ENCODE data around the gene AGAP2.
"Not testable (repeated sequence)": the region's sequence is repeated elsewhere in the genome, so short reads cannot be mapped to it uniquely, and the experiment has no call there.

The AGAP2 gene

DNA sequence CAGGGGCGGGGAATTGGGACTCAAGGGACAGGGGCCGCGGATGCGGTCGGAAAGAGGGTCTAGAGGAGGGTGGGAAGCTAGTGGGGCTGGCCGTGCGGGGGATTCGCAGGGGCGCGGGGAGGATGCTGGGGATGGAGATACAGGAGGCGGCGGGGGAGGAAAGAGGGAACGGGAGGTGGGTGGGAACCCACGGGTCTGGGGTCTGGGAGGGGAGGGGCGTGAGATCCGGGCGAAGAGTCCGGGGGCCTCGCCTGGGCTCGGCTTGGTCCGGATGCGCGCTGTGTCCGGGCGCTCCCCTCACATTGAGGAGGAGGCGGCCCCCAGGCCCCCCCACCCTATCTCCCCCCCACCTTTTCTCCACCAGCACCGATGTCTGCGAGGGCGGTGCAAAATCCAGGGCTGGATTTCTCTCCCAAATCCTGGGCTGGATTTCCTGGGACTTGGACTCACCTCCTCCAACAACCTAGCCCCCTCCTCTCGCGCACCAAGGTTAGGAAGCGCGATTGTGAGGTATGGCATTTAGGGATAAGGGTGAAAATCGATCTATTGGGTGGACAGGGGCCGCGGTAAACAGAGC is at the start of gene AGAP2:
TSS of gene AGAP2 (minus strand) at position 82 of the 577 bp plus-strand sequence. CDS start 496 bp downstream, outside the sequence.
- DNase-seq (ENCODE audit: low read depth) = no peak

DNA sequence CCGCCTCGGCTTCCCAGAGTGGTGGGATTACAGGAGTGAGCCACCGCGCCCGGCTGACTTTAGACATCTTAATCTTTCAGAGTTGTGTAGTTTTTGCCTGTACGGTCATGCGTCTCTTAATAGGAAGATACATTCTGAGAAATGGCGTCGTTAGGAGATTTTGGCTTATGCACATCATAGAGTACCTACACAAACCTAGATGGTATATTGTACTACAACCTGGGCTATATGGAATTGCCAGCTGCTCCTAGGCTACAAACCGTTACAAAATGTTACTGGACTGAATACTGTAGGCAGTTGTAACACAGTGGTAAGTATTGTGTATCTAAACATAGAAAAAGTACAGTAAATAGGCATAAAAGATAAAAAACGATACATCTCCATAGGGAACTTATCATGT is 45.3 kb upstream of the AGAP2 start:
- no peak for DNase-seq (ENCODE audit: low read depth)

DNA sequence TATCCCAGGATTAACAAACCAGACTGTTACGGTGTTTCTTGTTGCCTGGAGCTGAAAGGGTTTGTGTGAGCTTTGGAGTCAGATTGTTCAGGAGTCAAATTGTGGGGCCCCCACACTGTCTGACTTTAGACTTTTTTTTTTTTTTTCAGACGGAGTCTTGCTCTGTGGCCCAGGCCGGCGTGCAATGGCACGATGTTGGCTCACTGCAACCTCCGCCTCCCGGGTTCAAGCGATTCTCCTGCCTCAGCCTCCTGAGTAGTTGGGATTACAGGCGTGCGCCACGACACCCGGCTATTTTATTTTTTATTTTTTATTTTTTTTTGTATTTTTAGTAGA is 44.9 kb upstream of the AGAP2 start:
- no peak for DNase-seq (ENCODE audit: low read depth)

DNA sequence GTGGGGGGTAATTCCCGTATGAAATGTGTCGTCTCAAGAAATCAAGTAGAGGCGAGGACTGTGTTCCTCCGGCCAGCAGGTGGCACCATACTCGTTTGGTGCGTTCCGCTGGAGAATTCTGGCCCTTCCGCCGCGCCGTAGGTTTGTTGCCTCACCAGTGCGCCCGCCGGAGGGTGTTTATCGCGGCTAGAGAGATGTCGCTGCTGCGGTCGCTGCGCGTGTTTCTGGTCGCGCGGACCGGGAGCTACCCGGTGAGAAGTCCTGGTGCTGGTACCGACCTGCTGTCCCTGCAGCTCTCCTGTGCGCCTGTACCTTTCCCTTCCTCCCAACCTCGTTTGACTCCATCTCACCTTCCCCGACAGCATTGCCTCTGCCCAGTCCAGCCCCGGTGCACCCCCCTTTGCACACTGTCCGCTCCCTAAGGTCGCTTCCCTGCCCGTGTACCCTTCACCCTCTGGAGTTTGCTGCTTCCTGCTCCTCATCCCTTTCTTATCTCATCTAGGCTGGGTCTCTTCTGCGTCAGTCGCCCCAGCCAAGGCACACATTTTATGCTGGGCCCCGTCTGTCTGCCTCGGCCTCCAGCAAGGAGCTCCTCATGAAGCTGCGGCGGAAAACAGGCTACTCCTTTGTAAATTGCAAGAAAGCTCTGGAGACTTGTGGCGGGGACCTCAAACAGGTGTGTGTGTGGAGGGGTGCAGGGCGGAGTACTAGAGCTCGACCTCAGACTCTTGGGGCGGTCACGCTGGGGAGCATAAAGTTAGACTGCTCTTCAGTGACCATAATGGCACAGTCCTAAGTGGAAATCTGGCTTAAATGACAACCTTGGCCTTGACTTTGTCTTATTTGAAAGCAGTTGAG is 44.3 kb upstream of the AGAP2 start, which contains the start of gene TSFM:
TSS of gene TSFM (plus strand) at position 180 of the 858 bp plus-strand sequence. CDS start at position 195, 15 bp downstream.
- DNase-seq (ENCODE audit: low read depth) = peak; percentile 55

DNA sequence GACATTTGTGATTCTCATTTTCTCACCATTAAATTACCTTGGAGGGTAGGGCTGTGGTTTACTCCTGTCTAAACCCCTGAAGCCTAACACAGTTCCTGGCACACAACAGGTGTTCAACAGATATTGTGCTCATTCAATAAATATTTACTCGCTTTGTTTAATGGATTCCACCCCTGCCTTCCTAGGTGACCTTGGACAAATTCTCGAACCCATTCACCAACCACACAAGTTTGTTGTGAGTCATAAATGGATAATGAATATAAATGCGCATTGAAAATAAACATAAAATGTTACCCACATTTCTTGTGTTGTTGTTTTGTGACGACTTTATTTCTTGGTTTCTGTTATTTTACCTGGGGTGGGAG is 43.7 kb upstream of the AGAP2 start:
- no peak for DNase-seq (ENCODE audit: low read depth)

GRCh38 chr12:57781801-57782200 is 43.3 kb upstream of the AGAP2 start:
- DNase-seq (ENCODE audit: low read depth) = no peak

DNA sequence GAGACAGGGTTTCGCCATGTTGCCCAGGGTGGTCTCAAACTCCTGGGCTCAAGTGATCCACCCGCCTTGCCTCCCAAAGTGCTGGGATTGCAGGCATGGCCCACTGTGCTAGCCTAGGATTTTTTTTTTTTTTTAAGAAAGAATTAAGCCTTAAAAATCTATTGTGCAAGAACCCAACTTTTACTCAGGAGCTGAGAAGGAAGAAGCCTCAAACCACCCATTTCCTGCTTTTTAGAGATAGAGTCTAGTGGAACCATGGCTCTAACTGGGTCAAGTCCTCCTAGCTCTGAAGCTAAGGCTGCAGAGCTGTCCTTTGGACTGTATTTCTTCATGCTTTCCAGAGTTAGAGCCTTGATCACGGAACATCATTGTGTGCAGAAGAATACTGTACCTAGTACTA is 42.7 kb upstream of the AGAP2 start:
- DNase-seq (ENCODE audit: low read depth) = no peak

DNA sequence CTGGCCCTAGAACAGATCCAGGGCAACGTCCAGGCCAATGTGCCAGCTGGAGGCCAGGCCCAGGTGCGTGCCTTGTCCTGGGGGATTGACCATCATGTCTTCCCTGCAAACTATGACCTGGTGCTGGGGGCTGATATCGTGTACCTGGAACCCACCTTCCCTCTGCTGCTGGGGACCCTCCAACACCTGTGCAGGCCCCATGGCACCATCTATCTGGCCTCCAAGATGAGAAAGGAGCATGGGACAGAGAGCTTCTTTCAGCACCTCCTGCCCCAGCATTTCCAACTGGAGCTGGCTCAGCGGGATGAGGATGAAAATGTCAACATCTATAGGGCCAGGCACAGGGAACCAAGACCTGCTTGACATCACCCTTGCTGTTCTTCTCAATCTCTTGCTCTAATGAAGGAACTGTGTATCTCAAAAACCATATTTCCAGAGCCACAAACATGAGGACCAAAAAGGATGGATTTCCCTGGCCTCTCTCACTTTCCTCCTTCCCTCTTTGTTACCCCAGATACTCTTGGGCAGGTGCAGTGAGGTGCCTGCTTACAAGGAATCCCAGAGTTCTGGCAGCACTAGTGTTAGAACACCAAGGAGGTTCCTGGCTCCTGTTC is 41.8 kb upstream of the AGAP2 start:
- DNase-seq (ENCODE audit: low read depth) = no peak

GRCh38 chr12:57779736-57780135 is 41.2 kb upstream of the AGAP2 start:
- DNase-seq (ENCODE audit: low read depth) = no peak

DNA sequence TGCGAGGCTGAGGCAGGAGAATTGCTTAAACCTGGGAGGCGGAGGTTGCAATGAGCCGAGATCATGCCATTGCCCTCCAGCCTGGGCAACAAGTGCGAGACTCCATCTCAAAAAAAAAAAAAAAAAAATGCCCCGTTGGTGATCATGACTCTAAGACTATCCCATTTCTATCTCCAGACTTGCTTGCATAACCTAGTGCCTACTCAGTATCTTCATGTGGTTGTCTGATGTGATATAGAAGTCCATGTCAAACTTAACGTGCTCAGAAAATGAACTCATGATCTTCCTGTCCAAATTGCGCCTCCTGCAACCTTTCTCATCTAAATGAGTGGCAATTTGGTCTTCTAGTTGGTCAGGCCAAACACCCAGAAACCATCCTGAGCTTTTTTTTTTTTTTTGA is 39.4 kb upstream of the AGAP2 start:
- DNase-seq (ENCODE audit: low read depth) = no peak

DNA sequence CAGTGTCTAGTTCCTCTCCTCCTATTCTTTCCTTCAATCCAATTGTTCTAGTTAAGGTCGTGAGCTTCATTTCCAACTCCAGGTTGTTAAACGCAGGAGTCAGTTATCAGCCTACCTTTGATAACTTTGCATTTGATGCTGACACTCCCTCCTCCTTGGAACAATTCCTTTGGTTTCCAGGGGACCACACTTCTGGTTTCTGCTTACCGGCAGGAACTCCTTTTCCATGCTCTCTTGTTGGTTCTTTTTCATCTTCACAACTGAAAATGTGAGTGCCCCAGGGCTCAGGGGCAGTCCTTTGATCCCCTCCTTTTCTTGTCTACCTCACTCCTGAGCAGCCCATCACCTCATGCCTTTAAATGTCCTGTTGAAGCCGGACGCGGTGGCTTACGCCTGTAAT is 38.8 kb upstream of the AGAP2 start:
- no peak for DNase-seq (ENCODE audit: low read depth)

- DNase-seq (ENCODE audit: low read depth) = no peak
These were observed 37.7 kb upstream of the AGAP2 start for GRCh38 chr12:57776247-57776587.

GRCh38 chr12:57775563-57776246 is 37.2 kb upstream of the AGAP2 start:
- DNase-seq (ENCODE audit: low read depth) = no peak

DNA sequence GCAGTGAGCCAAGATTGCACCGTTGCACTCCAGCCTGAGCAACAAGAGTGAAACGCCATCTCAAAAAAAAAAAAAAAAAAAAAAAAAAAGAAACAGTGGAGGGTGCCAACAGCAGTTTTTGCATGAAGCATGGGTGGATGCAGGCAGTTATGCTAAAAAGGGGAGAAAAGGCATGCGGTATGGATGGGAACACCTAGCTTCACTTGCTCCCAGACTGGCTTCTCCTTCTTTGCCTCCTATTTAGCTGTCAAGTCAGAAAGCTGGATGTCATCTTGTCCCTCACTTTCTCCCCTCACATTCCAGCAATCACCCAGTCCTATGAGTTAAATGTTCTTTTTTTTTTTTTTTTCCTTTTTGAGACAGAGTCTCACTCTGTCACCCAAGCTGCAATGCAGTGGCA is 36.5 kb upstream of the AGAP2 start:
- DNase-seq (ENCODE audit: low read depth) = no peak

DNA sequence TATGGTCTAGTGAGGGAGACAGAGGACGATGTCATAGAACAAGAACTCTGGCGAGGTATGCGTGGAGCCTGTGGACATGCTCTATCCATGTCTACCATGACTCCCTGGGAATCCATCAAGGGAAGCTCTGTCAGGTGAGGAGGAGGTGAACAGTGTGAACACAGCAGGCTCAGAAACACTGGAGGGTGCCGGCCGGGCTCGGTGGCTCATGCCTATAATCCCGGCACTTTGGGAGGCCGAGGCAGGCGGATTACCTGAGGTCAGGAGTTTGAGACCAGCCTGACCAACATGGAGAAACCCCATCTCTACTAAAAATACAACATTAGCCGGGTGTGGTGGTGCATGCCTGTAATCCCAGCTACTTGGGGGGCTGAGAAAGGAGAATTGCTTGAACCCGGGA is 36.1 kb upstream of the AGAP2 start:
- DNase-seq (ENCODE audit: low read depth) = not testable (repeated sequence)

DNA sequence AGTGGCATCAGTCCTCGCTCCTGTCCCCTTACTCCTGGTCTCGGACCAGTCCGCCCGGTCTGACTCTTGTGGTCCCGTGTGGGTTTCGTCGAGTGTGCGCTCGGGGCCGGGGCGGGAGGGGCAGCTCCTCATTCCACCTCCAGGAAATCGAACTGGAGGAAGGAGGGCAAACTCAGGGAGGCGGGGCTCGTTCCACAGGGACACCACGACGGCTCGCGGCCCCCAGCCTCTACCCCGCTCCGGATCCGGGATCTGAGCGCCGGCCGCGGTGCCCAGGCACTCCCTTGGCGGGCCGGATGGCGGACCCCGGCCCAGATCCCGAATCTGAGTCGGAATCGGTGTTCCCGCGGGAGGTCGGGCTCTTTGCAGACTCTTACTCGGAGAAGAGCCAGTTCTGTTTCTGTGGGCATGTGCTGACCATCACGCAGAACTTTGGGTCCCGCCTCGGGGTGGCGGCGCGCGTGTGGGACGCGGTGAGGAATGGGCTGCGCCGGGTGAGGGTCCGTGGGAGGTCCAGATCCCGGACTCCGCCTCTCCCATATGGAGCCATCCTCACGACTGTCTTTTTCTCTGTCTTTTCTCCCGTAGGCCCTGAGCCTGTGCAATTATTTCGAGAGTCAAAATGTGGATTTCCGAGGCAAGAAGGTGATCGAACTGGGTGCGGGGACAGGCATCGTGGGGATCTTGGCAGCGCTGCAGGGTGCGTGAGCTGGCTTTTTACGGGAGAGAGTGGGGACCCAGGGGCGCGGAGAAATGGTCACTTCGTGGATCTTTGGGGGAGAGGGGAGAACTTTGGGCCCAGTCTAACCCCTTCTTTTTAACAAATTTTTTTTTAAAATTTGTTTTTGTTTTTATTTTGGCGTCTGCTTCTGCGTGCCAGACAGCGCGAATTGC is 34.1 kb upstream of the AGAP2 start, which contains the start of gene EEF1AKMT3:
TSS of gene EEF1AKMT3 (plus strand) at position 186 of the 894 bp plus-strand sequence. CDS start at position 297, 111 bp downstream.
- DNase-seq (ENCODE audit: low read depth) = no peak

- peak; percentile 83 for DNase-seq (ENCODE audit: low read depth)
These were observed 33.4 kb upstream of the AGAP2 start, which contains the start of gene METTL1 for GRCh38 chr12:57771873-57772428. METTL1 (minus strand) TSS chr12:57772105; CDS start chr12:57772083, 22 bp downstream.

DNA sequence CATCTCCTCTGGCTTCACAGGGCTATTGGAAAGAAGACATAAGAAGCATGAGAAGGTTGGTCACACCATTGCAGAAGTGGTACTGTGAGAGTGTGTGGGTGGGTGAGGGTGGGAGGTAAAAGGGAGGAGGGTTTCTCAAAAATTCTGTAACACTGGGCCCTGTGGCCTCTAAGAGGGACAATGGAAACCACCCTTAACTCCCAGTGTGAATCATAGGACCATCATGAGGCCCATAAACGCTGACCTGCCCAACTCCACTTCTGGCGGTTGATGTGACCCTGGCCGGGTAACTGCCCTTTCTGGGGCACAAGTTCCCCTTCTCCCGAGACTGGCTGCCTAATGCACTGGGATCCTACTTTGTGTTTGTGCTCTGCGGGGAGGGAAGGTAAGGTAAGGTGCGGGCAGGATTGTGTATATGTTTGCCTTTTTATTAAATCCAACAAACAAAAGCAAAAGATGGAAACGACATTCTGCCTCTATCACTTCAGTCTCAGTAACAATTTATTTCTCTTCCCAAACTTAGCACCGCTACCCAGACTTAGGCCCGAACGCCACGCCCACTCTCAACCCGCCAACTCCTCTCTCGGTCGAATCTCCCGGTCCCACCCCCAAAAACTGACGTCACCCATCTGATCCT is 32.8 kb upstream of the AGAP2 start:
- no peak for DNase-seq (ENCODE audit: low read depth)

DNA sequence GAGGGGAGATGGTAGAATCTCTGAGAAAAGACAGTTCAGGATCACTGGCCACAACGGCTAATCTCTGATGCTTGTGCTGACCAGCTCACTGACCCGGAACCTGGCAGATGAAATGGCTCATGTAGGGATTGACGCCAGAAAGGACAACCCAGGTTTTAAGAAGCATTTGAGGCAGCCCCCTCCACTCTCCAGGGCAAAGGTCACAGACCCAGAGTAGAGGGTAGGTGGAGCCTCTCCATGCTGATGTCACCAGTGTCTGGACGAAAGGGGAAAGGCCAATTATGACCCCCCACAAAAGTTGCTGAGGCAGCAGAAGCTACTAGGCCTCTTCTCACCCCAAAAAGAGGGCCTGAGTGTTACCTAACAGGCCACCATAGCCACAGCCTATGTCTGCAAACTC is 32.2 kb upstream of the AGAP2 start:
- DNase-seq (ENCODE audit: low read depth) = no peak

DNA sequence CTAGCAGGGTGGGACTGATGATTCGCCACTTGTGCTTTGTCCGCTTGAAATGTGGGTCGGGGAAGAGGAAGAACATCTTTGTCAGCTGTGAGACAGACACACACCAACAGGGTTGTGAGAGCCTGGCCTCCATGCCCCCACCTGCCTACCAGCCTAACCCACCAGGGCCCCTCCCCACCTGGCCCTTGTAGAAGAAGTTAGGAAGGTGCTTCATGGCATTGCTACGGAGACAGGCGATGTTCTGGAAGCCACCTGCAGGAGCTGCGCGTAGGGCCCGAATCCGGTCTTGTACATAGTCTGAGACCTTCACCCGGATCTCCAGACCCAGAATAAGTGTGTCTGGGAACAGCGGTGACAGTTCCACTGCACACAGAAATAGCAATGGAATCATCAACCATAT is 31.1 kb upstream of the AGAP2 start:
- no peak for DNase-seq (ENCODE audit: low read depth)

GRCh38 chr12:57767876-57768275 is 29.3 kb upstream of the AGAP2 start:
- DNase-seq (ENCODE audit: low read depth) = no peak

Data from GM04503 (cell line).